GM21528 (cell line): Measurements from ENCODE around the gene CALY.

Experiments
- ATAC-seq: cut with Tn5 transposase; IDR thresholded peaks from one replicate; pipeline ENCODE4 v1.9.1; 2021; ENCODE audit warnings: mild to moderate bottlenecking, moderate library complexity; ENCODE audit not compliant: unreplicated experiment, low FRiP score

CALY gene

GRCh38 chr10:133353202-133353959, 16.7 kb upstream of the CALY start:
- no peak for ATAC-seq

- no peak for ATAC-seq
Measured at GRCh38 chr10:133351408-133352318, 15.0 kb upstream of the CALY start.

- ATAC-seq, result no peak
Measured at GRCh38 chr10:133350950-133351329, 14.2 kb upstream of the CALY start.

- ATAC-seq, result no peak
Measured at GRCh38 chr10:133350283-133350949, 13.7 kb upstream of the CALY start.

- ATAC-seq, result no peak
Measured at GRCh38 chr10:133349577-133350011, 12.9 kb upstream of the CALY start.

- ATAC-seq, result no peak
Measured at GRCh38 chr10:133349160-133349568, 12.5 kb upstream of the CALY start.

GRCh38 chr10:133347710-133348517, 11.2 kb upstream of the CALY start:
- no peak for ATAC-seq

GRCh38 chr10:133346413-133346812, 9.7 kb upstream of the CALY start:
- no peak for ATAC-seq

- ATAC-seq, result no peak
Measured at GRCh38 chr10:133344236-133344635, 7.5 kb upstream of the CALY start.

- no peak for ATAC-seq
Measured at GRCh38 chr10:133343558-133343957, 6.9 kb upstream of the CALY start.

GRCh38 chr10:133342942-133343341, 6.2 kb upstream of the CALY start:
- ATAC-seq, result no peak

GRCh38 chr10:133341983-133342382, 5.3 kb upstream of the CALY start:
- no peak for ATAC-seq

- ATAC-seq, result no peak
Measured at GRCh38 chr10:133339708-133340380, 3.1 kb upstream of the CALY start.

GRCh38 chr10:133338080-133339071, 1.7 kb upstream of the CALY start:
- ATAC-seq, result no peak

GRCh38 chr10:133337370-133337725, 652 bp upstream of the CALY start:
- no peak for ATAC-seq

- no peak for ATAC-seq
Measured at GRCh38 chr10:133336118-133336576, 549 bp downstream of the CALY start.

- ATAC-seq, result no peak
Measured at GRCh38 chr10:133335246-133336117, 1.2 kb downstream of the CALY start.
